Measurements from ENCODE around the gene TIGD3.

DNA sequence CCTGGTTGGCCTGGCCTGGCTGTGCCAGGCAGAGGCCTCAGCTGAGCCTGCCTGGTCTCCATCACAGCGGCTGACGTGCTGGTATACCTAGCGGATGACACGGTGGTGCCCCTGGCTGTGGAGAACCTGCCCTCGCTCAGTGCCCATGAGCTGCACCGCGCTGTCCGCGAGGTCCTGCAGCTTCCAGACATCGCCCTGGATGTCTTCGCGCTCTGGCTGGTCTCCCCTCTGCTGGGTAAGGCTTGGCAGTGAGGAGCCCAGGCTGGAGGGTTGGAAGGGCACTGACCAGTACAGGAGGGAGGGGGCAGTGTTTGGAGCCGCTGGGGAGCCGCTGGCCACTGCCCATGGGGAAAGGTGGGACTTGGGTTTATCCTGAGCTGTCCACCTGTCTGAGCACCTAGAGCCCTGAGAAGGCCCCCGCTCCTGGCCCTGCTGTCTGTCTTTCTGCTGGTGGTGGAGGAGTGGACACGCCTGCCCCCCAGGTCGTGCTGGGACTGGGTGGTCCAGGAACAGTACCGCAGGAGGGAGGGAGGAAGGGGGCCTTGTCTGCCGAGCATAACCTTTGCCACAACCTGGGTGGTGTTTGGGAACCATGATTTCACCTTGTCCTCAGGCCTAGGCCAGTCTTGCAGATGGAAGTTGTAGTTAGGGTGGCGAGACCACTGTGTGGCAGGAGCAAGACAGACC is 34.9 kb downstream of the TIGD3 start:
- TF ChIP-seq EZH2 (IDR thresholded peaks at IDR 0.05; ENCODE audit: low read length) (no peak), CTCF (optimal IDR thresholded peaks at IDR 0.05 in 1 of 3, IDR thresholded peaks at IDR 0.05 in 1 of 3, conservative IDR thresholded peaks at IDR 0.05 in 1 of 3; ENCODE audit: extremely low read depth in 1 of 3, insufficient read depth in 2 of 3, low read length in 3 of 3) (no peak)
